Dermis microvascular lymphatic vessel endothelial cell (primary cell): Measurements from ENCODE around the gene LPA. TPM values are rescaled to one million over a fixed set of nuclear protein-coding genes. Genes with fewer than 3 reads are reported as not detected.

Source experiments
- DNase-seq, 2 donors: peaks; one replicate each; pipeline versions ENCODE4 v3.0.0 to v3.0.0-alpha.2; 2010; ENCODE audit warnings: low read depth in 2 of 2
- total RNA-seq: library from RNA; depleted of rRNA; stranded (reverse); fragments of >200 nt; gene quantifications from 2 replicates; pipeline ENCODE4 v1.2.1, GENCODE V29; 2014

Gene LPA
- total RNA-seq, 1 donor from 2014 or later, result not detected

- peak; percentile 9 to 43 for DNase-seq
These were observed 143.8 kb downstream of the LPA start for GRCh38 chr6:160520043-160520904.

- DNase-seq, result no peak
These were observed 144.5 kb downstream of the LPA start for GRCh38 chr6:160519603-160520042.

GRCh38 chr6:160519133-160519532, 144.9 kb downstream of the LPA start:
- no peak for DNase-seq

GRCh38 chr6:160513836-160514235, 150.2 kb downstream of the LPA start:
- no peak for DNase-seq

GRCh38 chr6:160510976-160511617, 153.0 kb downstream of the LPA start:
- no peak for DNase-seq

GRCh38 chr6:160510199-160510598, 153.9 kb downstream of the LPA start:
- no peak for DNase-seq

GRCh38 chr6:160509610-160510009, 154.5 kb downstream of the LPA start:
- DNase-seq, result no peak

GRCh38 chr6:160508599-160508998, 155.5 kb downstream of the LPA start:
- DNase-seq, result no peak

- no peak for DNase-seq
These were observed 156.7 kb downstream of the LPA start for GRCh38 chr6:160507420-160507819.

GRCh38 chr6:160505970-160506369, 158.1 kb downstream of the LPA start:
- DNase-seq, result no peak

GRCh38 chr6:160500639-160501038, 163.4 kb downstream of the LPA start:
- DNase-seq, result no peak

GRCh38 chr6:160494576-160494975, 169.5 kb downstream of the LPA start:
- DNase-seq, result no peak

GRCh38 chr6:160489091-160489490, 175.0 kb downstream of the LPA start:
- DNase-seq, result no peak

GRCh38 chr6:160487116-160487515, 177.0 kb downstream of the LPA start:
- no peak for DNase-seq

Other genes with a start within 250 kb of the LPA start
- gene PLG, start 38.0 kb upstream of the LPA start, total RNA-seq, result not detected in 2 replicates